ENCODE measurements around the gene ZKSCAN8. TPM values are rescaled to one million over a fixed set of nuclear protein-coding genes. Genes with fewer than 3 reads are reported as not detected.
A peak's percentile ranks its signal among the peaks of the same experiment; 100 is the strongest.

Gene ZKSCAN8
- total RNA-seq, 1 experiment from 2014 or later = 20.6 TPM

- no peak for DNase-seq (ENCODE audit: low read depth)
Measured at GRCh38 chr6:28139860-28140543, 1.7 kb upstream of the ZKSCAN8 start.

GRCh38 chr6:28140616-28141015, 1.1 kb upstream of the ZKSCAN8 start:
- DNase-seq (ENCODE audit: low read depth) = no peak

DNA sequence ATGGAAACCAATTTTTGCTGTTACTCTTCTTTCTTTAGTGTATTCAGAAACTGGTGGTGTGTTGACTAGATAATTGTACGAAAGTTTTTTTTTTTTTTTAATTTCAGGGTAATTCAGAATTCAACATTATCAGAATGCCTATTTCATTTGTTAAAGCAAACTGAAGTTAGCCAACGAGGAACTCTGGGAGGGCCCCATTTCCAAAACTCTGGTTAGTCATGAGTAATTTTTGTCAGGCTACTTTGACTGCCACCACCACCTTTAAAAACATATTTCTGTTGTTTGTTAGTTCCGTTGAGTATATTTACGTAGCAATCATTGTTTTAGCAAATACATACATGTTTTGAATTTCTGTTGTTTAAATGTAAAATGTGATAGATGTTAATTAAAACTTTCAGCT, 763 bp downstream of the ZKSCAN8 start:
- DNase-seq (ENCODE audit: low read depth) = peak; percentile 39

DNA sequence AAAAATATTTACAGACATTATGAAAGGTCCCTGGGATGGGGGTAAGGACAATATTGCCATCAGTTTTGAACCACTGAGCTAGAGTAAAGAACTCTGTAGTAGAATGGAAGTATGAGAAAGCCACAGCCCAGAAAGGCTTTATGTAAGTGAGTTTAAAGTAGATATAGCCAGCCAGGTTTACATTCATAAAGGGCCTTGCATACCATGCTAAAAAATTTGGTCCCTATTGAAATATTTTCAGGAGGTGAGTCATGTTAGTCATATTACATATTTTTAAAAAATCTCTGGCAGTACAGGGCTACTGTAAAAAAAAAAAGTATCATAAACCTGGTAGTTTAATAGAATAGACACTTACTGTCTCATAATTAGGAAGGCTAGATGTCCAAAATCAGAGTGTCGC, 3.5 kb downstream of the ZKSCAN8 start:
- no peak for DNase-seq (ENCODE audit: low read depth)

- no peak for DNase-seq (ENCODE audit: low read depth)
Measured at GRCh38 chr6:28152531-28152930, 10.8 kb downstream of the ZKSCAN8 start.

GRCh38 chr6:28153546-28153945, 11.9 kb downstream of the ZKSCAN8 start:
- no peak for DNase-seq (ENCODE audit: low read depth)

- no peak for DNase-seq (ENCODE audit: low read depth)
Measured at GRCh38 chr6:28154357-28154756, 12.7 kb downstream of the ZKSCAN8 start.

GRCh38 chr6:28158318-28158717, 16.6 kb downstream of the ZKSCAN8 start:
- DNase-seq (ENCODE audit: low read depth) = no peak

DNA sequence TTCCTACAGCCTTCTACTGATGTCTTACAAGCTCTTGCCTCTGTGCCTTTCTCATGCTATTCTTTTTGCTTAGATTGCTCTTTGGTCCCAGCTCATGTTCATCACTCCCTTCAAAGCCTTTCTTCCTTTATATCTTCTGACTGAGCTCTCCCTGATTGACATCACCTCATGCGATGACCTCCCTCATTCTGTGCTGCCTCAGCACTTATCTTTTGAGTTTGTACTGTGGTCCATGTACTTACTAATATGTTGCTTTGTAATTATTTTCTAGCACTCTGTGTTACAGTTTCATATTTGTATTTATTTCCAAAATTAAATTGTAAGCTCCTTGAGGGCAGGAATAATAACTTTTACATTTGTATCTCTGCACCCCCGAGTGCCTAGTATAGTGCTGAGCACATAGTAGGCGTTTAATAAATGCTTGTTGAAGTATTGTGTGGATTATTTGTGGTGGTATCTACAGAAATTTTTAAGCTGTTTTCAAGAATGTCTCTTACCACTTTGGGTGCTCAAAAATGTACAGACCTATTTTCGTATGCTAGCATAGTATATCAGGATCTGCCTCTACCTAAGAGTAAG, 17.4 kb downstream of the ZKSCAN8 start:
- DNase-seq (ENCODE audit: low read depth) = no peak

DNA sequence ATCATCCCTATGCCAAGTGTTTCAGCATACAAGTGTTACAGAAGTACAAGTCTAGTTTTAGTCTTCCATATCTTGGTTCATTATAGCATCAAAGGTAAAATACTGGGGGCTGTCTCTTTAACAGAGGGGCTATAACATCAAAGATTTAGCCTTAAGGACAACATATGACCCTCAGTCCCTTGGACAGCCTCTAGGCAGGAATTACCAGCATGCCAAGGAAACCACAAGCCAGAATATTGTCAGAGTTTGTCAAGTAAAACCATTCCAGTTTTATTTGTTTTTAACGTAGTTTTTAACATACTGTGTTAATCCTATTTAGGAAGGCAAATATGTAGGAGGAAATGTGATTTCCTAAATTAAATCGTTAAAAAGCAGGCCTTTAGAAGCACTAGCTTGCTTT, 18.6 kb downstream of the ZKSCAN8 start:
- peak; percentile 50 for DNase-seq (ENCODE audit: low read depth)

- DNase-seq (ENCODE audit: low read depth) = peak; percentile 81
Measured at GRCh38 chr6:28161410-28162079, 19.9 kb downstream of the ZKSCAN8 start.

GRCh38 chr6:28165563-28165962, 23.9 kb downstream of the ZKSCAN8 start:
- DNase-seq (ENCODE audit: low read depth) = no peak

DNA sequence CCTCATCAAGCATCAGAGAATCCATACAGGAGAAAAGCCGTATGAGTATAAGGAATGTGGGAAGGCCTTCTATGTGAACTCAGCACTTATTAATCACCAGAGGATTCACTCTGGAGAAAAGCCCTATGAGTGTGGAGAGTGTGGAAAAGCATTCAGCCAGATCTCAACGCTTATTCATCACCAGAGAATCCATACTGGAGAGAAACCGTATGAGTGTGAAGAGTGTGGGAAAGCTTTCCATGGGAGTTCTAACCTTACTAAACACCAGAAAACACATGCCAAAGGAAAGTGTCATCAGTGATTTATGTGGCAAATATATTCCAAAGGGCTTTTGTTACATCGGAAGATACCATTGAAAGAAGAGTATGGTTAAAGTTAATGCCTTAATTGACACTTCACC, 25.4 kb downstream of the ZKSCAN8 start:
- DNase-seq (ENCODE audit: low read depth) = peak; percentile 90

DNA sequence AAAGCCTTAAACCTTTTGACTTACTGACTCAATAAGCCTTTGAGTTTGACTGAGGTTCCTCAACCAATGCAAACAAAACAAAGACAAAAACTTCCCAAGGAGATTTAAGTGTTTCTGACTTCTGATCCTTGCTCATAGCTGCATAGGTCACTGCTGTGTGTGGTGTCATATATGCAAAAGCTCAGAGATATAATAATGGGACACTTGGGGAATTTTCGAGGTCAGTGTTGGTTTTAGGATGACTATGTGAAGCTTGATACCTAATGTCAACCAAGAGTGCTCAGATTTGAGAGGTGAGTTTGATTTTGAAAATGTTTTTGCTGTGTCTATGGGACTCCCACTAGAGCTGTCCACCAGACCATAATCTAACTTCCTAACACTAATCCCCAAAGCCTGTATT, 26.2 kb downstream of the ZKSCAN8 start:
- DNase-seq (ENCODE audit: low read depth) = no peak

DNA sequence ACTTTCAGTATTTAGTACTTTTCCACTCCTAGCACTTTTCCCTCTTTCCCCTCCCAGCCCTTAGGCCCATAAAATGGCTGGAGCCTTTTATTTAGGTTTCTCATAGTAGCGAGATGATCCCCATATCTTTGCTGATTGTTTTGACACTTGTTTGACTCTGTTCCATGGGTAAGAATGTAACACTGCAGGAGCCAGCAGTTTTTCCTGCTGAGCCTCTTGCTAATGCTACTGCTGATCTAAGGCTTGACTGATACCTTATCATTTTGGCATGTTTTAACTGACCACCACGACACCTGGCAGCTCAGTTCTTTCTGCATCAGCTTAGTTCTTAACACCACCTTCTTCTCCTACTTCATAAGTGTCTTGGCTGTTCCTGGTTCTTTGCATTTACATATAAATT, 29.6 kb downstream of the ZKSCAN8 start:
- no peak for DNase-seq (ENCODE audit: low read depth)

GRCh38 chr6:28172006-28172405, 30.3 kb downstream of the ZKSCAN8 start:
- no peak for DNase-seq (ENCODE audit: low read depth)

- no peak for DNase-seq (ENCODE audit: low read depth)
Measured at GRCh38 chr6:28176373-28176772, 34.7 kb downstream of the ZKSCAN8 start.

GRCh38 chr6:28182255-28182654, 40.6 kb downstream of the ZKSCAN8 start:
- DNase-seq (ENCODE audit: low read depth) = no peak

DNA sequence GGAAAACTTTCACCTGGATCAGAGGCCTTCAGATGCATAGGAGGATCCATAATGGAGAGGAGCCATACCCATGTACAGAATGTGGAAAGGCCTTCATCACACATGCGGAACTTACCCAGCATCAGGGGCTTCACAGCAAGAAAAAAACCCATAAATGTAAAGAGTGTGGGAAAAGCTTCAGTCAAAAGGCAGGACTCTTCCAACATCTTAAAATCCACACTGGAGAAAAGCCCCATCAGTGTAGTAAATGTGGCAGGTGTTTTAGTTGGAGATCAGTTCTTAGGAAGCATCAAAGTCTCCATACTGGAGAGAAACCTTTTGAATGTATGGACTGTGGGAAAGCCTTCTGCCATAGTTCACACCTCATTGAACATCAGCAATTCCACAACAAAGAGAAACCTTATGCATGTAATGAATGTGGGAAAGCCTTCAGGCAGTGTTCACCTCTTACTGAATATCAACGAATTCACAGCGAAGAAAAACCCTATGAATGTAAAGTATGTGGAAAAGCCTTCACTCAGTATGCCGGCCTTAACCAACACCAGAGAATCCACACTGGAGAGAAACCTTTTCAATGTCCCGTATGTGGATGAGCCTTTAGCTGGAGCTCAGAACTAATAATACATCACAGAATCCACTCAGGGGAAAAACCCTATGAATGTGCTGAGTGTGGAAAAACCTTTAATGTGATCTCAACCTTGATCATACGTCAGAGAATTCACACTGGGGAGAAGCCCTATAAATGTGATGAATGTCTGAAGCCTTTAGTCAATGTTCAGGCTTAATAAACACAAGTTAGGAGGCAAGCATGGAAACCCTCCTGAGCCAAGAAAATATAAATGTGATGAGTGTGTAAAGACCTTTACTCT, 46.7 kb downstream of the ZKSCAN8 start:
- DNase-seq (ENCODE audit: low read depth) = no peak

DNA sequence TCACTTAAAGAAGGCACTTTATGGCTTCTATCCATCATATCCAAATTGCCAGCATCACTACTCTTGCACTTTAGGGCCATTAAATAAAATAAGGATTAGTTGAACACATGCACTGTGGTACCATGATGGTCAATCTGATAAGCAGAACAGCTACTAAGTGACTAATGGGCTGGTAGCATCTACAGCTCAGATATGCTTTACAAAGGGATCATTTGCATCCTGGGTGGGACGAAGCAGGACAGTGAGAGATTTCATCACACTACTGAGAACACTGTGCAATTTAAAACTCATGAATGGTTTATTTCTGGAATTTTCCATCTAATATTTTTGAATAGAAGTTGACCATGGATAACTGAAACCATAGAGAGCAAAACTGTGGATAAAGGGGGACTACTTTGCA, 58.3 kb downstream of the ZKSCAN8 start:
- DNase-seq (ENCODE audit: low read depth) = no peak

DNA sequence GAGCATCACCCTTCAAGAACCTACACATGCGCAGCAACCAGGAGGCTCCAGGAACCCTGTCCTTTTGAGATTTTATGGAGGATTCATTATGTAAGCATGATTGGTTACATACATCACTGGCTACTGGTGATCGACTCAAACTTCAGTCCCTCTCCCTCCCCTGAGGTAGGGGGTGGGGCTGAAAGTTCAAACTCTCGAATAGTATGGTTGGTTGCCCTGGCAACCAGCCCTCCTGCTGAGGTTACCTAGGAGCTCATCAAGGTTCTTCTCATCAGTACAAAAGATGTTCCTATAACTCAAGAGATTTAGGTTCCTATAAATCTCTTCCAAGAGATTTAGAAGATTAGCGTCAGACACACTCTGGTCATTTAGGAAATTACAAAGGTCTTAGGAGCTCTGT, 61.5 kb downstream of the ZKSCAN8 start:
- no peak for DNase-seq (ENCODE audit: low read depth)

- no peak for DNase-seq (ENCODE audit: low read depth)
Measured at GRCh38 chr6:28205879-28206278, 64.2 kb downstream of the ZKSCAN8 start.
